GM19193 (cell line): ENCODE data around the gene NTRK1.

Experiments
- POLR2A ChIP-seq: IDR thresholded peaks from 4 replicates; pipeline ENCODE4 v1.6.1; 2011; ENCODE audit not compliant: insufficient read depth, insufficient read length; ENCODE audit errors: extremely low read depth

Gene NTRK1

GRCh38 chr1:156860628-156861423, at the start of gene NTRK1:
Gene NTRK1 (plus strand): TSS chr1:156860865. CDS start chr1:156860935, 70 bp downstream.
- TF ChIP-seq POLR2A, result no peak

- no peak for TF ChIP-seq POLR2A
Measured at GRCh38 chr1:156811168-156811567, 49.5 kb upstream of the NTRK1 start.

GRCh38 chr1:156812293-156812990, 48.2 kb upstream of the NTRK1 start:
- TF ChIP-seq POLR2A, result no peak

- no peak for TF ChIP-seq POLR2A
Measured at GRCh38 chr1:156813298-156813697, 47.4 kb upstream of the NTRK1 start.

GRCh38 chr1:156813750-156814570, 46.7 kb upstream of the NTRK1 start:
- peak; percentile 33 for TF ChIP-seq POLR2A

GRCh38 chr1:156814571-156815260, 45.9 kb upstream of the NTRK1 start:
- no peak for TF ChIP-seq POLR2A

- no peak for TF ChIP-seq POLR2A
Measured at GRCh38 chr1:156815307-156815826, 45.3 kb upstream of the NTRK1 start.

- no peak for TF ChIP-seq POLR2A
Measured at GRCh38 chr1:156815961-156816422, 44.7 kb upstream of the NTRK1 start.

GRCh38 chr1:156816561-156817328, 43.9 kb upstream of the NTRK1 start, which contains the start of gene SH2D2A:
Gene SH2D2A (minus strand): TSS chr1:156816848. CDS start chr1:156816708, 140 bp downstream.
- peak; percentile 52 for TF ChIP-seq POLR2A

GRCh38 chr1:156821801-156822200, 38.9 kb upstream of the NTRK1 start:
- TF ChIP-seq POLR2A, result no peak

GRCh38 chr1:156822680-156823079, 38.0 kb upstream of the NTRK1 start:
- TF ChIP-seq POLR2A, result no peak

GRCh38 chr1:156823210-156823790, 37.4 kb upstream of the NTRK1 start:
- no peak for TF ChIP-seq POLR2A

GRCh38 chr1:156826630-156827029, 34.0 kb upstream of the NTRK1 start:
- TF ChIP-seq POLR2A, result no peak

GRCh38 chr1:156828400-156829124, 32.1 kb upstream of the NTRK1 start:
- no peak for TF ChIP-seq POLR2A
